ENCODE results near the gene DPM2.

The DPM2 gene

DNA sequence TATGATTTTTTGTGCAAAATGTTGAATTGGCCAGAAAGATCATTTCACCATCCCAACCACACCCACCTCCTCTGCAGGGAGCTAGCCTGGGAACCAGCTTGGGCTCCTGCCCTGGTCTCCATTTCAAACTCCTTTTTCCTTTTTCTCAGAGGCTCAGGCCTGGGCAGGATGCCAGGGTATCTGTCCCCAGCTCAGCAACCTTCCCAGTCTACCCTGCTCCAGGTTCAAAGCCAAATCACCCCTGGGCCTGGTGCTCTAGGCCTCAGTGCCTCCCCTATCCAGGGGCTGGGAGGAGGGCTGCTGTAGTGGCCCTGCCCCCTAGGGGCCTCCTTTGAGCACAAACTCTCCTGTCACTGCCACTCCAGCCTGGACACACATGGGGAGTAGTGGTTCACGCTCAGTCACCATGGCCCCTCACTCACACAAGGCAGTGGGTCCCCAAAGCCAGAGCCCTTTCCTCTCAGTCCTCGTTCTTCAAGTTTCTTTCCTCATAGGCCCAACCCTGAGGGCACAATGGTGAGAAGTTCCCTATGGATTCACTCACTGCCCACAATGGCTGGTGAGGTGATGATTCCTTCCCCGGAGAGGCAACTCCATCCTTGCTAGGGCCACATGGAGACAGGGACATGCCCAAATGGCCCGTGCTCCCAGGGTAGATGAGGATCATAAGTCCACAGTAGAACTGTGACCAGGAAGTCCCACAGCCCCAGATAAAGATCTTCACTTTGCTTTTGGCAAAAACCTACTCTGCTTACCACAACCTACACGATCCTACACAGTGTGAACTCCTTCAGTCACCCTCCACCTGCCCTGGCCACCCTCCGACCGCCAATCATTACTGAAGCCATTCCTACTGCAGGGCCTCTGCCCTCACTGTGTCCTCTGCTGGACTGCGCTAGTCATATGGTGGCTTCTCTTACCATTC lies 19.2 kb downstream of the DPM2 start:
- no peak for DNase-seq (ENCODE audit: low read depth)

- DNase-seq (ENCODE audit: low read depth), result no peak
Measured at GRCh38 chr9:127917603-127918002, 20.1 kb downstream of the DPM2 start.

- DNase-seq (ENCODE audit: low read depth), result peak; percentile 89
Measured at GRCh38 chr9:127916720-127917581, 20.7 kb downstream of the DPM2 start, which contains the start of gene ST6GALNAC4. Gene ST6GALNAC4, minus strand, starts transcription at chr9:127917041. Its CDS starts 622 bp downstream, at chr9:127916419.

GRCh38 chr9:127915801-127916719 lies 21.6 kb downstream of the DPM2 start:
- no peak for DNase-seq (ENCODE audit: low read depth)

DNA sequence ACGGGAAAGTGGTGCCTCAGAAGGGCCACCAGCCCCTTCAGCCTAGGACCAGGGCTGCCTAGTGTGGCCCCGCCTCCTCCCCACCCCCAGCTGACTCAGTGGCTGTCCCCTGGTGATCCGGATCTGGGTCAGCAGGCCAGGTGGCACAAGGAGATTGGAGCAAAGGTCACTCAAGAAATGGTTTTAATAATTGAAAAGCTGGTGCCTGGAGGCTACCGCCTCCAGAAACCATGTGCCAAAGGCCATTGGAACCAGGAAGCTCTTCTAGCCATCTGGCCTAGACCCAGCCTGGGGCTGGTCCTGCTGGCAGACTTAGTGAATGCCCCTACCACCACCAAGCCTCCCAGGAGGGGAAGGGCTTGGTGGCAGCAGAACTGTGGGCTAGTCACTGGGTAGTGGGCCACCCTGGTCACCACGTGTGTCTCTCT lies 22.3 kb downstream of the DPM2 start:
- DNase-seq (ENCODE audit: low read depth), result no peak

DNA sequence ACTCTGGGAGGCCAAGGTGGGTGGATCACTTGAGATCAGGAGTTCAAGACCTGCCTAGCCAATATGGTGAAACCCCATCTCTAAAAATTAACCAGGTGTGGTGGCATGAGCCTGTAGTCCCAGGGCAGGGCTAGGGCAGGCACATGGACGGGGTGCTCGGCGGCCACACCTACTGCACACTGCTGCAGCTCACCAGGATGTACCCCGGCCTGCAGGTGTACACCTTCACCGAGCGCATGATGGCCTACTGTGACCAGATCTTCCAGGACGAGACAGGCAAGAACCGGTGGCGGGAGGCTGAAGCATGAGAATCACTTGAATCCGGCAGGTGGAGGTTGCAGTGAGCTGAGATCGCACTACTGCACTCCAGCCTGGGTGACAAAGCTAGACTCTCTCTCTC lies 24.0 kb downstream of the DPM2 start:
- no peak for DNase-seq (ENCODE audit: low read depth)

DNA sequence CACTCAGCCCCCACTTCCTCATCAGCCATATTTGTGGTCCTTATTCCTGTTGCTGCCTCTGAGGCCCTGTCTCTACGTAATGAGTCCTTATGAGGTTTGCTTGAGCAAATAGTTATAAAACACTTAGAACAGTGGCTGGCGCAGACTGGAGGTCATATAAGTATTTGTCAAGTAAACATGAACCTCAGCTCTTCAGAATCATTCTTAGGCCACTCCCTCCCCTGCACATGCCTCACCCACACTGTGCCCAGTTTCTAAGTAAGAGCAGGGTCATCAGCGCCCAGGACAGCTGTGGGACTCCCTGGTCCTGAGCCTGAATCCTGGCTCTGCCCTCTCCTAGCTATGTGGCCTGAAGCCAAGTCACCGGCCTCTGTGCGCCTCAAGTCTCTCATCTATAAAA lies 24.8 kb downstream of the DPM2 start:
- DNase-seq (ENCODE audit: low read depth), result no peak

DNA sequence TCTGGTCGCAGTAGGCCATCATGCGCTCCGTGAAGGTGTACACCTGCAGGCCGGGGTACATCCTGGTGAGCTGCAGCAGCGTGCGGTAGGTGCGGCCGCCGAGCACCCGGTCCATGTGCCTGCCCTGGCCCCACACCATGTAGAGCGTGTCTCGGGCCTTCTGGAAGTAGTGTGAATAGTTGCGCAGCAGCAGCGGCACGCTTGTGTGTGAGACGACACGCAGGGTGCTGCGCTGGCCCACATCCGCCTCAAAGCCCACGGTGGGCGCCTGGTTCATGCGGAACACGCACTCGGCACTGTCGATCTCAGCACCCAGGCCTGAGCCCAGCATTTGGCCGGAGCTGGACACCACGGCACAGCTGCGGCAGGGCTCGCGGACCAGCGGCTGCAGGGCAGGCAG lies 25.4 kb downstream of the DPM2 start:
- DNase-seq (ENCODE audit: low read depth), result no peak

DNA sequence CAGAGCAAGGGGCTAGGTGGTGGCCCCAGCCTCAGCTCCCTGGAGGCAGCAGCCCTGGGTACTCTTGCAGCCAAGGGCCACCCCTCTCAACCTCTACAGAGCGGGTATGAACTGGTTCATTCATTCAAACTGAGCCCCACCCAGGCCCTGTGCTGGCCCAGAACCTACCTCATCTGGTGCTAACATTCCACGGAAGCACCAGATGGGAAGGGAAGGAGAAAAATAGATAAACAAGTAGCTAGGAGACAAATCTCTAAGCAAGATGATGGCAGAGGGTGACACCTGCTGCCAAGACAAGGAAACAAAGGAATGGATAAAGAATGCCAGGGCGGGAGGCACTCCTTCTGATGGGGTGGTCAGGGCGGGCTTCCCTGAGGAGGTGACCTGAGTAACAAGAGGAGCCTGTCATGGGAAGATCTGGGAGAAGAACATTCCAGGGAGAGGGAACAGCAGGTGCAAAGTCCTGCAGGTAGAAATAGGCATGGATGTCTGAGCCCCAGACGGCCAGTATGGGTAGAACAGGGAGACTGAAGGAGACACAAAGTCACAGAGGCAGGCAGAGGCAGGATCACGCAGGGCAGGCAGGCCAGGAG lies 26.9 kb downstream of the DPM2 start:
- no peak for DNase-seq (ENCODE audit: low read depth)

- no peak for DNase-seq (ENCODE audit: low read depth)
Measured at GRCh38 chr9:127909839-127910273, 27.8 kb downstream of the DPM2 start.

DNA sequence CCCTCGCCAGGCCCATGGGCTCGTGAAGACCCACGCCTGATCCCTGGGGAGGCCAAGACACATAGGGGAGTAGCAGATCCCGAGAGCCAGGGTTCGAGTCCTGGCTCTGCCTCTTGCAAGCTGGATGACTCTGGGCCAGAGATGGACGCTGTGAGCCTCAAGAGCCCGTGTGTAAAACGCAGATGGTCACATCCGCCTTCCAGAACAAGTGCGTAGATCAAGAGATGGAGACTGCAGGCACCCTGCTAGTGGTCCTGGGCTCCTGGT lies 29.1 kb downstream of the DPM2 start:
- DNase-seq (ENCODE audit: low read depth), result no peak

- no peak for DNase-seq (ENCODE audit: low read depth)
Measured at GRCh38 chr9:127907867-127908659, 29.6 kb downstream of the DPM2 start.

- DNase-seq (ENCODE audit: low read depth), result no peak
Measured at GRCh38 chr9:127905788-127906191, 31.9 kb downstream of the DPM2 start.

DNA sequence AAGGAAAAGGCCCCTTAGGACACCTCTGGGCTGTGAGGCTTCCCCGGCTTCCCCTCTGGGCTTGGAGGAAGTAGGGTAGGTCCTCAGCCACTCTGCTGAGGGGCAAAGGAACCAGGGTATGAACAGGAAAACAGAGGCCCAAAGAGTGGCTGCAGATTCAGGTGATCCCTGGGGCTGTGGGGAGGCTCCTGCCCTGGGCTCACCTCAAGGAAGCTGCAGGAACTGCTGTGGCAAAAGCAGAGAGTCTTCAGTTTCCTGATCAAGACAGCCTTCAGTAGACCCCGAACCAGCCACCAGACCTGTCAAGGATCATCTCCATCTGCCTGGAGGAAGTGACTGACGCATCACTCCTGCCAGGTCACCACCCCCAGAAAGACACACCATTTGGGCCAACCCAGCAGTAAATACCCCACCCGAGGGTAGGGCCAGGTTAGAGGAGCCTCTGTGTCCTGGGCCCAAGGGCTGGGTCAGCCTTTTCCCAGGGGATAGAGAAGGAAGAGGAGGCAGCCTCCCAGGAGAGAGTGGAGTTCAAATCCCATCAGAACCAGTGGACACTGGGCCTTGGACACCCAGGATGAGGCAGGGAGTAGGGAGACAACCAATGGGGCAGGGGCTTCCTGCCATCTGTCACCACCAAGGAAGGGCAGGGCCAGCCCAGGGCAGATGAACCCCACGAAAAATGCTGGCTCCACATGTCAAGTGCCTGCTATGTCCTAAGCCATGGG lies 32.5 kb downstream of the DPM2 start:
- DNase-seq (ENCODE audit: low read depth), result no peak

GRCh38 chr9:127904561-127905003 lies 33.1 kb downstream of the DPM2 start:
- no peak for DNase-seq (ENCODE audit: low read depth)

DNA sequence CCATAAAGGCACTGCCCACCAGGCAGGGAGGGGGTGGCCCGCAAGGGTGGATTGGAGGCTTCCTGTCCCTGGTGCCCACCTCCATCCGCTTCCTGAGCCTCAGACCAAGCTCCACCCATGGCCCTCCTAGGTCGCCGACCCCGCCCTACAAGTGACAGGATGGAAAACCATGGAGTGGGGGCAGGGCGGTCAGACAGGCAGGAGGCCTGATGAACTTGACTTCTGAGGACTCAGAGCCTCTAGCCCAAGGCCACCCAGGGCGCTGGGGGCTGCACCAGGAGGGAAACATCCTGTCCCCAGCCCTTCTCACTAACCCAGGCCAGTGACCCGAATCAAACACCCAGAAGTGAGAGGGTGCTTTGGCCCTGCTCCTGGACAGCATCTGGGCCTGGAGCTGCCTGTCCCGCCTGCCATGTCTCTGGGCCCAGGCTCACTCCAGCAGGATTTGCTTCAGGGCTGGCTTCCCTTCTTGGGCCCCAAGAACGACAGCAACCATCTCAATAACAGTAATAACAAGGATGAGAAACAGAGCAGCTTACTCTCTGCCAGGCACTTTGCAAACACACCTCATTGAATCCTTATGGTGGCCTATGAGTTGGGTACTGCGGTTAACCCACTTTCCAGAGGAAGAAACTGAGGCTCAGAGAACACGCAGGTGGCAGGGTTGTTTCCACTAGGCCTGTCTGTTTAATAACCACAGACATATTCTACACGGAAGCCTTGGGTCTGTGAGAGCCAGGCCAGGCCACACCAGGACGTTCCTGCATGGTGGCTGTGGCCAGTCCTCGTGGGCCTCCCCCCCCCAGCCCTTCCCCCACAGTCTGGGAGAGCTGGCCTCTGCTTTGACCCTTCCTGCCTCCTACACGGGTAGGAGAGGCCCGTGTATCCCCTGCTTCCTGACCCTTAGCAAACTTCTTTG lies 33.8 kb downstream of the DPM2 start:
- no peak for DNase-seq (ENCODE audit: low read depth)

GRCh38 chr9:127899128-127899943 lies 38.3 kb downstream of the DPM2 start, which contains the start of gene ST6GALNAC6:
Gene ST6GALNAC6, minus strand, starts transcription at chr9:127899603. Its CDS starts 1,622 bp downstream, at chr9:127897981.
- DNase-seq (ENCODE audit: low read depth), result peak; percentile 51
